Progenitor cell of endocrine pancreas (in vitro differentiated cells): ENCODE results near the gene NTRK1. TPM values are rescaled to one million over a fixed set of nuclear protein-coding genes. Genes with fewer than 3 reads are reported as not detected.

ENCODE experiments used
- DNase-seq: peaks from one replicate; pipeline ENCODE4 v3.0.0; 2021; ENCODE audit warnings: low spot score; ENCODE audit not compliant: unreplicated experiment
- H3K27ac Mint-ChIP-seq: 2 replicates; pipeline ENCODE4 v1.8.0; 2021; ENCODE audit warnings: mild to moderate bottlenecking, moderate library complexity, mixed read lengths
- H3K27me3 Mint-ChIP-seq: 2 replicates; pipeline ENCODE4 v1.8.0; 2021; ENCODE audit warnings: mixed read lengths
- H3K36me3 Mint-ChIP-seq: 2 replicates; pipeline ENCODE4 v1.8.0; 2022; ENCODE audit warnings: mixed read lengths; ENCODE audit not compliant: insufficient read depth
- H3K4me1 Mint-ChIP-seq: 2 replicates; pipeline ENCODE4 v1.8.0; 2021; ENCODE audit warnings: low read depth, mixed read lengths
- H3K4me3 Mint-ChIP-seq: 2 replicates; pipeline ENCODE4 v1.8.0; 2021; ENCODE audit warnings: low read depth, mild to moderate bottlenecking, moderate library complexity, mixed read lengths
- H3K9me3 Mint-ChIP-seq: 2 replicates; pipeline ENCODE4 v1.8.0; 2021; ENCODE audit warnings: low read depth, mixed read lengths
- total RNA-seq: library from RNA; stranded (reverse); gene quantifications from 2 replicates; pipeline ENCODE4 v1.2.1, GENCODE V29; 2021
- TF ChIP-seq, protein P1 (sequence below): fragments of 200-600 bp; sonication (generic); IDR thresholded peaks from one replicate; pipeline ENCODE4 v1.5.0; 2021; ENCODE audit warnings: antibody characterized with exemption, mild to moderate bottlenecking; ENCODE audit not compliant: unreplicated experiment

NTRK1 gene
- total RNA-seq, 1 donor from 2014 or later: not detected

DNA sequence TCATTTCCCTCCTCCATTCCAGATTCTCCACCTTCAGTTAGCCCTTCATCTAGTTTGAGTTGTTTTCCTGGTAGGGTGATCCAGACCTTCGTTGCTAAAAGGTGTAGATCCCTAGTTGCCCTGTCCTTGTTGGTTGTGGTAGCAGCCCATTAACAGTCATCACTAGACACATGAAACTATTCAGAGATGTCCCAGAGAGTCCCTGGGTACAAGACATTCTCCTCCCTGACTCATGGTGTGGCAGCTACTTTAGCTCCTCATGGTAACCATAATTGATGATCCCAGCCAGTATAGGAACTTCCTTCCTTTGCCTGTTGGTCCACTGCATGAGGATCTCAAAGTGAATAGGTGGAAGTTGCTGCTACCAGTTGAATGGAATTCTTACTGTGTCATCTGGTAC is 38.0 kb upstream of the NTRK1 start:
- Mint-ChIP-seq H3K36me3 (no peaks in the 10 kb centered on the region), H3K4me3 (no peak overlapping the region), H3K27me3 (peaks cover 45% of the 10 kb centered on the region), H3K27ac (no peak overlapping the region), H3K9me3 (peaks cover 8% of the 10 kb centered on the region), H3K4me1 (no peaks in the 10 kb centered on the region)
- DNase-seq: no peak
- TF ChIP-seq, protein P1, sequence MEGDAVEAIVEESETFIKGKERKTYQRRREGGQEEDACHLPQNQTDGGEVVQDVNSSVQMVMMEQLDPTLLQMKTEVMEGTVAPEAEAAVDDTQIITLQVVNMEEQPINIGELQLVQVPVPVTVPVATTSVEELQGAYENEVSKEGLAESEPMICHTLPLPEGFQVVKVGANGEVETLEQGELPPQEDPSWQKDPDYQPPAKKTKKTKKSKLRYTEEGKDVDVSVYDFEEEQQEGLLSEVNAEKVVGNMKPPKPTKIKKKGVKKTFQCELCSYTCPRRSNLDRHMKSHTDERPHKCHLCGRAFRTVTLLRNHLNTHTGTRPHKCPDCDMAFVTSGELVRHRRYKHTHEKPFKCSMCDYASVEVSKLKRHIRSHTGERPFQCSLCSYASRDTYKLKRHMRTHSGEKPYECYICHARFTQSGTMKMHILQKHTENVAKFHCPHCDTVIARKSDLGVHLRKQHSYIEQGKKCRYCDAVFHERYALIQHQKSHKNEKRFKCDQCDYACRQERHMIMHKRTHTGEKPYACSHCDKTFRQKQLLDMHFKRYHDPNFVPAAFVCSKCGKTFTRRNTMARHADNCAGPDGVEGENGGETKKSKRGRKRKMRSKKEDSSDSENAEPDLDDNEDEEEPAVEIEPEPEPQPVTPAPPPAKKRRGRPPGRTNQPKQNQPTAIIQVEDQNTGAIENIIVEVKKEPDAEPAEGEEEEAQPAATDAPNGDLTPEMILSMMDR: no peak

DNA sequence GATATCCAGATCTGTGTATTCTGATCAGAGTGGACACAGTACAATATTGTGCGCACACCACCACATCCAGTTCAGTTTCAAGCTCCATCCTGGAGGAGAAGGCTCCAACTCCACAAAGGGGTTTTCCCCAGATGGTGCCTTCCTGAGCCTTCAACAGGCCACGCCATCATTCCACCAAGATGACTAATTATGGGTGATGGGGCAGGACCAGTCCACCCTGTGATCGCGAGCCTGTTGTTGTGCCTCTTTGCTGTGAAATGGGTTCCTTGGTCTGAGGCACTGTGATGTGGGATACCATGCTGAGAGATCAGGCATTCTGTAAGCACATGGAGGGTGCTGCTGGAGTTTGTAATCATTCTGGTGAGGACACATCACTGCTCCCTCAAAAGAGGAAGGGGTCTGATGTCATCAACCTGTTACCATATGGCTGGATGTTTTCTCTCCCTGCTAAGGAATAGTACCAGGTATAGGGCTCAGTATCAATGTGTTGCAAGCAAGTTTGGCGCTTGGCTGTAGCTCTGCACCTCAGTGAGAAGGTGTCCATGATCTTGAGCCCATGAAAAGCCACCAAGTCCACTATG is 37.4 kb upstream of the NTRK1 start:
- Mint-ChIP-seq H3K36me3 (no peaks in the 10 kb centered on the region), H3K27me3 (peaks cover 46% of the 10 kb centered on the region), H3K4me1 (no peaks in the 10 kb centered on the region), H3K27ac (no peak overlapping the region), H3K9me3 (peaks cover 8% of the 10 kb centered on the region), H3K4me3 (no peak overlapping the region)
- DNase-seq: no peak
- TF ChIP-seq, protein P1: no peak

DNA sequence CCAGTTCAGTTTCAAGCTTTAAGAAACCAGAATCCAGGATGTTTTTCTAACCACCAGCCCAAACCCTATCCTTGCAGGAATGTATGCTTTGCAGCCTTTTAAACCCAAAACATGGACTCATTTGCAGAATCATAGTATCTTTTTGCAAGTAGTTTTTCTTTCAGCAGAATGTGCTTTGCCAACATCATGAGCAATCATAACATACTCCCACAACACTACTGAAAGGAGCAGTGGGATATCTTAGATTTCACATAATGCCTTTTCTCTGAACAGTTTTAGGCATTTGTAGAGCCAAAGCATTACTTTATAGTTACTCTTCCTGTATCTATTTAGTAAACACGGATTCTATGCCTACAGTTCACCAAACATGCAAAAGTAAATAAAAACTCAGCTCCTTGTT is 34.0 kb upstream of the NTRK1 start:
- Mint-ChIP-seq H3K36me3 (no peaks in the 10 kb centered on the region), H3K4me1 (no peaks in the 10 kb centered on the region), H3K9me3 (no peaks in the 10 kb centered on the region), H3K27me3 (peaks cover 46% of the 10 kb centered on the region), H3K4me3 (no peak overlapping the region), H3K27ac (no peak overlapping the region)
- TF ChIP-seq, protein P1: no peak
- no peak for DNase-seq

DNA sequence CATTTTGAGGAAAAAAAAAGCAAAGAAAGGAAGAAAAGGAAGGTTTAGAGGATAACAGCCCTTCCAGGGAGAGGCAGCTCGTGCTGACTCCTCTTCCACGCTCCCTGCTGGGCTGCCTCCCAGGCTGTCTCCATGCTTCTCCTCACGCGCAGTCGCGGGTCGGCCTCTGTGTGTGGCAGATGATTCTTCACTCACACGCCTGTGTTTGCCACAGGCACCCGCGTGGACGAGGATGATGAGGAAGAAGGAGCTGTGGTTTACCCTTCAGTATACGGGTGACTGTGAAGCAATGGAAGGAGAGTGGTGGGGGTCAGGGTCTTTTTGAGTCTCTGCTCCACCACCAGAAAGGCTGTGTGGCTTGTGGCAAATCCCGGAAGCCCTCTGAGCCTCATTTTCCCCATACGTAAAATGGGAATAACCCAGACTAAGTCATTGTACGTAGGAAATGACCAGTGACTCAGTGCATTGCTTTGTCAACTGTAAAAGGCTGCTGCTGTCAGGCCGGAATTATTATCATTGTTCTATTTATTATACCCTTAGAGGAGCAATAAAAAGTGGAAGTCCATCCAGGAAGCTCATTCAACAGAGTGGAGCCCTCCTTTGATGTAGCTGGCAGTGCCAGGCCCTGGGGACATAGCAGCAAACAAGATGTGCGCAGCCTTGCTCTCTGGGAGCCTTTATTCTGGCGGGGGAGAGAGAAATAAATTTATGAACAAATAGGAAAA is 32.1 kb upstream of the NTRK1 start:
- Mint-ChIP-seq H3K36me3 (no peaks in the 10 kb centered on the region), H3K4me3 (no peak overlapping the region), H3K9me3 (no peaks in the 10 kb centered on the region), H3K4me1 (peaks cover 3% of the 10 kb centered on the region), H3K27ac (no peak overlapping the region), H3K27me3 (peaks cover 46% of the 10 kb centered on the region)
- TF ChIP-seq, protein P1: no peak
- DNase-seq: no peak

DNA sequence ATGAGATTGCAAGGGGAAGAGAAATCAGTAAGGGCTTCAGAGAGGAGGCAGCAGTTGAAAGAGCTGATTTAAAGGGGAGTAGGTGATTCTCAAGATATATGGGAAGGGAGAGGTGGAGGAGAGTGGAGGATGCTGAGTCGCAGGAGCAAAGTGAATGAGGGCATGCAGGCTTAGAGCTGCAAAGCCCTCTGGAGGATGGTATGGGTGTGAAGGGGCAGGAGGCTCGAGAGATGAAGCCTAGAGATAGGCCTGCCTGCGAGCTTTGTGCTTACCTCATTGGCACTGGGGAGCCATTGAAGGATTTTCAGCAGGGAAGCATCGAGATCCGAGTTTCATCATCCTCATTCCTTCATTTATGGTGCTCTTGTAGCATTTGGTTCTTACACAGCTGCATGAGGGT is 28.2 kb upstream of the NTRK1 start:
- Mint-ChIP-seq H3K9me3 (no peaks in the 10 kb centered on the region), H3K4me3 (no peak overlapping the region), H3K27me3 (peaks cover 73% of the 10 kb centered on the region), H3K27ac (no peak overlapping the region), H3K4me1 (peaks cover 3% of the 10 kb centered on the region), H3K36me3 (no peaks in the 10 kb centered on the region)
- no peak for DNase-seq
- TF ChIP-seq, protein P1: no peak
